GM12878 (cell line): Measurements from ENCODE around the gene SAMSN1. TPM values are rescaled to one million over a fixed set of nuclear protein-coding genes. Genes with fewer than 3 reads are reported as not detected.

Experiments used
- ATAC-seq: fragments of 200-7000 bp; cut with Tn5 transposase; 3 replicates; pipeline ENCODE4 v1.9.1; 2020; ENCODE audit warnings: mild to moderate bottlenecking, moderate library complexity
- BruUV-seq: library from RNA; stranded (reverse); fragments of 400-500 nt; replicated peaks from 2 replicates; lab custom pipeline; 2021; lab: Mats Ljungman, UMichigan
- CTCF ChIA-PET: fragments of 300-600 bp; sonication (Branson Sonifier 250); formaldehyde crosslinking; extraction: SDS; loops from one replicate; lab custom pipeline; 2021; ENCODE audit warnings: inconsistent platforms; lab: Yijun Ruan, JAX
- POLR2A ChIA-PET: fragments of 350-600 bp; formaldehyde crosslinking; extraction: SDS; loops from one replicate; lab custom pipeline; 2021; ENCODE audit warnings: inconsistent platforms; lab: Charles Lee
- RAD21 ChIA-PET: fragments of 300-600 bp; sonication (Branson Sonifier 250); formaldehyde crosslinking; loops from one replicate; lab custom pipeline; 2023; ENCODE audit warnings: antibody characterized with exemption; ENCODE audit not compliant: unreplicated experiment; lab: Charles Lee
- SMC1A ChIA-PET: fragments of 300-600 bp; sonication (Branson Sonifier 250); formaldehyde crosslinking; loops from one replicate; lab custom pipeline; 2023; ENCODE audit not compliant: unreplicated experiment, uncharacterized antibody; lab: Charles Lee
- DNase-seq: peaks from one replicate; pipeline ENCODE4 v3.0.0-alpha.2; 2011; ENCODE audit warnings: low read depth, low spot score
- FAIRE-seq: peaks from 3 replicates; lab custom pipeline; 2011; peaks lifted over from hg19 to GRCh38; lab: Jason Lieb, UNC
- H2AFZ ChIP-seq: 2 replicates; pipeline ENCODE4 v1.6.0; 2011; ENCODE audit warnings: low read depth, low read length, control low read depth; ENCODE audit not compliant: control insufficient read depth
- H3K27ac ChIP-seq: 2 replicates; pipeline ENCODE4 v1.5.1; 2011; ENCODE audit warnings: control low read depth; ENCODE audit not compliant: control insufficient read depth, insufficient read depth
- H3K27me3 ChIP-seq, 2 experiments: replicated peaks in 1 of 2; 2 replicates each; pipeline versions ENCODE4 v1.6.0 to v1.6.1; 2011; ENCODE audit warnings: low read length in 1 of 2; ENCODE audit not compliant: control insufficient read depth in 2 of 2, insufficient read depth in 2 of 2
- H3K36me3 ChIP-seq, 2 experiments: 2 replicates each; pipeline ENCODE4 v1.5.1; 2011; ENCODE audit warnings: low read length in 1 of 2; ENCODE audit not compliant: control insufficient read depth in 2 of 2, insufficient read depth in 2 of 2
- H3K4me1 ChIP-seq: 2 replicates; pipeline ENCODE4 v1.6.1; 2011; ENCODE audit warnings: mild to moderate bottlenecking, low read length, moderate library complexity, mixed read lengths; ENCODE audit not compliant: control insufficient read depth, insufficient read depth
- H3K4me2 ChIP-seq: 2 replicates; pipeline ENCODE4 v1.6.0; 2011; ENCODE audit warnings: control low read depth; ENCODE audit not compliant: control insufficient read depth, insufficient read depth
- H3K4me3 ChIP-seq: fragments of 200-600 bp; sonication (generic); 2 replicates; pipeline ENCODE4 v1.5.1; 2016
- H3K79me2 ChIP-seq: 2 replicates; pipeline ENCODE4 v1.6.0; 2011; ENCODE audit warnings: low read length; ENCODE audit not compliant: control insufficient read depth, insufficient read depth
- H3K9ac ChIP-seq: 2 replicates; pipeline ENCODE4 v1.8.0; 2011; ENCODE audit warnings: low read length, control low read depth, mixed read lengths; ENCODE audit not compliant: control insufficient read depth, insufficient read depth
- H3K9me3 ChIP-seq: replicated peaks from 3 replicates; pipeline ENCODE4 v1.5.1; 2011; ENCODE audit warnings: mild to moderate bottlenecking, low read length; ENCODE audit not compliant: control insufficient read depth, insufficient read depth
- H4K20me1 ChIP-seq: 2 replicates; pipeline ENCODE4 v1.6.0; 2011; ENCODE audit not compliant: control insufficient read depth, insufficient read depth
- BACH1 ChIP-seq: fragments of 450-650 bp; IDR thresholded peaks from 2 replicates; pipeline ENCODE4 v1.6.1; 2017; ENCODE audit warnings: mild to moderate bottlenecking, borderline replicate concordance
- GABPA ChIP-seq: IDR thresholded peaks from 2 replicates; pipeline ENCODE4 v1.6.1; 2014; ENCODE audit warnings: antibody characterized with exemption, low read depth, mild to moderate bottlenecking, inconsistent platforms
- HDAC6 ChIP-seq: fragments of 200-600 bp; sonication (generic); IDR thresholded peaks from one replicate; pipeline ENCODE4 v1.8.0; 2017; ENCODE audit warnings: antibody characterized with exemption; ENCODE audit not compliant: unreplicated experiment
- SMAD1 ChIP-seq: fragments of 450-650 bp; IDR thresholded peaks from 2 replicates; pipeline ENCODE4 v1.6.1; 2018; ENCODE audit warnings: mild to moderate bottlenecking, low read depth; ENCODE audit not compliant: partially characterized antibody
- TBL1XR1 ChIP-seq: IDR thresholded peaks from 2 replicates; pipeline ENCODE4 v1.6.1; 2012; ENCODE audit warnings: low read depth, low read length, improper control_type of control experiment
- ZNF24 ChIP-seq: fragments of 450-650 bp; IDR thresholded peaks from 2 replicates; pipeline ENCODE4 v1.6.1; 2017; ENCODE audit warnings: antibody characterized with exemption, mild to moderate bottlenecking
- WGBS: methylation state at CpG from one replicate; pipeline ENCODE4 v1.1.6; 2016; ENCODE audit warnings: low lambda C conversion rate; ENCODE audit not compliant: insufficient replicate concordance, insufficient coverage; ENCODE audit errors: missing lambda C conversion rate; 5-methylcytosine and 5-hydroxymethylcytosine counted together
- in situ Hi-C: fragments of 300-500 bp; cut with MboI; formaldehyde crosslinking; loops from 9 replicates; pipeline ENCODE4 v1.14.3; 2018; ENCODE audit warnings: mixed read lengths
- intact Hi-C: fragments of 100-400 bp; cut with micrococcal nuclease; formaldehyde crosslinking; loops from one replicate; pipeline ENCODE4 v1.14.2; 2022; ENCODE audit not compliant: unreplicated experiment
- polyA plus RNA-seq, 11 experiments: library from polyadenylated mRNA; depleted of rRNA in 4 of 11; unstranded in 6 of 11; stranded (reverse) in 5 of 11; fragments of >200 nt; fragmentation: Nextera tagmentation in 4 of 11; fragmentation: Illumina TruSeq in 1 of 11; extraction: Ambion mirVana in 4 of 11; extraction: Trizol in 1 of 11; gene quantifications; 1 replicate in 1 of 11; 2 replicates in 10 of 11; pipeline versions ENCODE4 v1.2.1 to v1.2.3, GENCODE V29; 2011 to 2016; ENCODE audit warnings: inconsistent platforms in 2 of 11, missing spikeins in 2 of 11, low read depth in 1 of 11
- total RNA-seq, 4 experiments: library from RNA; depleted of rRNA in 3 of 4; stranded (reverse); fragments of >200 nt in 3 of 4; fragmentation: Illumina TruSeq in 1 of 4; extraction: Trizol in 1 of 4; gene quantifications; 2 replicates each; pipeline versions ENCODE4 v1.2.1 to v1.2.3, GENCODE V29; 2013 to 2021
- TF ChIP-seq, protein P1 (sequence below): IDR thresholded peaks from 2 replicates; pipeline ENCODE4 v1.6.1; 2012; ENCODE audit warnings: low read depth, low read length, improper control_type of control experiment
- TF ChIP-seq, protein P2 (sequence below): fragments of 450-650 bp; formaldehyde crosslinking; IDR thresholded peaks from 2 replicates; pipeline ENCODE4 v1.4.0; 2022; ENCODE audit warnings: mild to moderate bottlenecking, moderate library complexity
- TF ChIP-seq, protein P3 (sequence below): fragments of 450-650 bp; IDR thresholded peaks from 2 replicates; pipeline ENCODE4 v1.6.1; 2018; ENCODE audit warnings: borderline replicate concordance, mild to moderate bottlenecking; ENCODE audit not compliant: partially characterized antibody
- TF ChIP-seq, protein P4 (sequence below): fragments of 150-350 bp; IDR thresholded peaks from 2 replicates; pipeline ENCODE4 v1.6.1; 2016; ENCODE audit warnings: low read depth, low read length

Gene SAMSN1
- total and polyA plus RNA-seq, 10 of the 15 experiments (the other 5 are each of a cell fraction or from before 2014, with no cell fraction given), result 23.2 to 102 (median 44.9) TPM

DNA sequence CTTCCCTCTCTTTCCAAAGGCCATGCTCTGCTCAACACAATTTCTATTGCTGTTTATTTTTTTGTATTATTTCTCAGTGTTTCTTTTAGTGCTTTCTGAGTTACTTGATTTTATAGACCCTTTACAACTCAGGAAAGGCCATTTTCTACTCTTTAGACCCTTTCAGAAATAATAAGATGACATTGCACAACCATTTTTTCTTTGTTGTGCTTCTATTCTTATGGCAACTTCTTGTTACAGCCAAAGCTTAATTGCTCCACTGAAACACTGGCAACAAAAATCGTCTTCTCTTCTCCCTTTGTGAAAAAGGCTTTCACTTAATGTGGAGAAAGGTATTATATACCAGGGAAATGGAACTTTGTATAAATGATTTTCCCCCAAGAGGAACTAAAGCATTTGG lies 39.0 kb upstream of the SAMSN1 start (continued):
- no peak for TF ChIP-seq HDAC6
- TF ChIP-seq, protein P1, sequence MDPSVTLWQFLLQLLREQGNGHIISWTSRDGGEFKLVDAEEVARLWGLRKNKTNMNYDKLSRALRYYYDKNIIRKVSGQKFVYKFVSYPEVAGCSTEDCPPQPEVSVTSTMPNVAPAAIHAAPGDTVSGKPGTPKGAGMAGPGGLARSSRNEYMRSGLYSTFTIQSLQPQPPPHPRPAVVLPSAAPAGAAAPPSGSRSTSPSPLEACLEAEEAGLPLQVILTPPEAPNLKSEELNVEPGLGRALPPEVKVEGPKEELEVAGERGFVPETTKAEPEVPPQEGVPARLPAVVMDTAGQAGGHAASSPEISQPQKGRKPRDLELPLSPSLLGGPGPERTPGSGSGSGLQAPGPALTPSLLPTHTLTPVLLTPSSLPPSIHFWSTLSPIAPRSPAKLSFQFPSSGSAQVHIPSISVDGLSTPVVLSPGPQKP, result no peak

DNA sequence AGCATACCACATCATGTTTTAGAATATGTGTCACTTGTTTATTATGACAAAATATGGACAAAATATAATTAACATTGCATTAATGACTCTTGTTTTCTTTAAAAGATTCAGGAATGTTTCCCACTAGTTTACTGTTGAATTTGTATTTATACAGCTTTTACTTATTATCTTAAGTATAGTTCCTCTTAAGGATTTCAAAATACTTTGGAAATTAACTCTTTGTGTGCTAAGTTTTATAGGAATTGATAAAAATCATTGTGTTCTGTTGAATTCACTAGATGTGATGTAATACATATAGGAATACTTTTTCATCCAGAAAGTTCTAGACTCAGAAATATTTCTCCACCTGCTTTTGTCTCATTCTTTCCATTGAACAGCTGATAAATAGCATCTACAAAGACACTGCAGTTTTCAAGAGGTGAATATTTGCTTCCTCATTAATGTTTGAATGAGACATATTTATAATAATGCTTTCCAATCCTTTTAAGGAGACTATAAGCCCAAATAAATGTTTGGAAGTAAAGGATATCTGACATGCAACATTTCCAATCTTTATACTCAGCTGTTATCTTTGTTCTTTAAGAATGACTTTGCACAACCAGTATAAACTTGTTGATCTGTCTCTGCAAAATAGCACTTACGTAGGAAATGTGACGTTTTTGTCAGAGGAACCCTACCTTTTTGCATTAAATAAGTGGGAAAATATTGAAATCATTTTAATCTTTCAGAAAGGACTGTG lies 38.4 kb upstream of the SAMSN1 start:
- no peak overlapping the region for H3K9ac ChIP-seq
- ChIA-PET CTCF (interaction anchor here (0.8 kb wide), 1 partner anchor 130 kb away, joined by 3 read pairs; no protein-coding TSS in a partner anchor), RAD21 (no interaction called here), SMC1A (interaction anchor here (0.7 to 1.4 kb wide), 4 partner anchors 12 to 131 kb away, joined by 3 to 4 read pairs (median 4); no protein-coding TSS in a partner anchor), POLR2A (no interaction called here)
- no peaks in the 10 kb centered on the region for H3K27me3 ChIP-seq
- H3K27ac ChIP-seq, result no peak overlapping the region
- H3K4me2 ChIP-seq, result no peak overlapping the region
- no peaks in the 10 kb centered on the region; the same call in 1 of the 3 replicates for H3K9me3 ChIP-seq
- FAIRE-seq (peak; percentile 18), ATAC-seq (no peak), DNase-seq (no peak)
- WGBS, result 92% methylated on average over 2 of the region's 2 CpGs
- H4K20me1 ChIP-seq, result no peaks in the 10 kb centered on the region
- BruUV-seq, result no TSS peak
- no peaks in the 10 kb centered on the region for H3K79me2 ChIP-seq
- no peak overlapping the region for H3K4me3 ChIP-seq
- H3K4me1 ChIP-seq, result no peaks in the 10 kb centered on the region
- in situ Hi-C loops, result no loop called here
- no peak overlapping the region for H2AFZ ChIP-seq
- intact Hi-C loops, result no loop called here
- no peaks in the 10 kb centered on the region for H3K36me3 ChIP-seq
- TF ChIP-seq SMAD1, result no peak
- TF ChIP-seq BACH1, result no peak
- TF ChIP-seq, protein P2, sequence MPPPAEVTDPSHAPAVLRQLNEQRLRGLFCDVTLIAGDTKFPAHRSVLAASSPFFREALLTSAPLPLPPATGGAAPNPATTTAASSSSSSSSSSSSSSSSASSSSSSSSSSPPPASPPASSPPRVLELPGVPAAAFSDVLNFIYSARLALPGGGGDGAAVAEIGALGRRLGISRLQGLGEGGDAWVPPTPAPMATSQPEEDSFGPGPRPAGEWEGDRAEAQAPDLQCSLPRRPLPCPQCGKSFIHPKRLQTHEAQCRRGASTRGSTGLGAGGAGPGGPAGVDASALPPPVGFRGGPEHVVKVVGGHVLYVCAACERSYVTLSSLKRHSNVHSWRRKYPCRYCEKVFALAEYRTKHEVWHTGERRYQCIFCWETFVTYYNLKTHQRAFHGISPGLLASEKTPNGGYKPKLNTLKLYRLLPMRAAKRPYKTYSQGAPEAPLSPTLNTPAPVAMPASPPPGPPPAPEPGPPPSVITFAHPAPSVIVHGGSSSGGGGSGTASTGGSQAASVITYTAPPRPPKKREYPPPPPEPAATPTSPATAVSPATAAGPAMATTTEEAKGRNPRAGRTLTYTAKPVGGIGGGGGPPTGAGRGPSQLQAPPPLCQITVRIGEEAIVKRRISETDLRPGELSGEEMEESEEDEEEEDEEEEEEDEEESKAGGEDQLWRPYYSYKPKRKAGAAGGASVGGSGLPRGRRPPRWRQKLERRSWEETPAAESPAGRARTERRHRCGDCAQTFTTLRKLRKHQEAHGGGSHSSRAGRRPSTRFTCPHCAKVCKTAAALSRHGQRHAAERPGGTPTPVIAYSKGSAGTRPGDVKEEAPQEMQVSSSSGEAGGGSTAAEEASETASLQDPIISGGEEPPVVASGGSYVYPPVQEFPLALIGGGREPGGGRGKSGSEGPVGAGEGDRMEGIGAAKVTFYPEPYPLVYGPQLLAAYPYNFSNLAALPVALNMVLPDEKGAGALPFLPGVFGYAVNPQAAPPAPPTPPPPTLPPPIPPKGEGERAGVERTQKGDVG (CRISPR knock-in tag), result no peak
- no peak for TF ChIP-seq TBL1XR1
- TF ChIP-seq, protein P3, sequence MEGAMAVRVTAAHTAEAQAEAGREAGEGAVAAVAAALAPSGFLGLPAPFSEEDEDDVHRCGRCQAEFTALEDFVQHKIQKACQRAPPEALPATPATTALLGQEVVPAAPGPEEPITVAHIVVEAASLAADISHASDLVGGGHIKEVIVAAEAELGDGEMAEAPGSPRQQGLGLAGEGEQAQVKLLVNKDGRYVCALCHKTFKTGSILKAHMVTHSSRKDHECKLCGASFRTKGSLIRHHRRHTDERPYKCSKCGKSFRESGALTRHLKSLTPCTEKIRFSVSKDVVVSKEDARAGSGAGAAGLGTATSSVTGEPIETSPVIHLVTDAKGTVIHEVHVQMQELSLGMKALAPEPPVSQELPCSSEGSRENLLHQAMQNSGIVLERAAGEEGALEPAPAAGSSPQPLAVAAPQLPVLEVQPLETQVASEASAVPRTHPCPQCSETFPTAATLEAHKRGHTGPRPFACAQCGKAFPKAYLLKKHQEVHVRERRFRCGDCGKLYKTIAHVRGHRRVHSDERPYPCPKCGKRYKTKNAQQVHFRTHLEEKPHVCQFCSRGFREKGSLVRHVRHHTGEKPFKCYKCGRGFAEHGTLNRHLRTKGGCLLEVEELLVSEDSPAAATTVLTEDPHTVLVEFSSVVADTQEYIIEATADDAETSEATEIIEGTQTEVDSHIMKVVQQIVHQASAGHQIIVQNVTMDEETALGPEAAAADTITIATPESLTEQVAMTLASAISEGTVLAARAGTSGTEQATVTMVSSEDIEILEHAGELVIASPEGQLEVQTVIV, result no peak
- TF ChIP-seq, protein P4, sequence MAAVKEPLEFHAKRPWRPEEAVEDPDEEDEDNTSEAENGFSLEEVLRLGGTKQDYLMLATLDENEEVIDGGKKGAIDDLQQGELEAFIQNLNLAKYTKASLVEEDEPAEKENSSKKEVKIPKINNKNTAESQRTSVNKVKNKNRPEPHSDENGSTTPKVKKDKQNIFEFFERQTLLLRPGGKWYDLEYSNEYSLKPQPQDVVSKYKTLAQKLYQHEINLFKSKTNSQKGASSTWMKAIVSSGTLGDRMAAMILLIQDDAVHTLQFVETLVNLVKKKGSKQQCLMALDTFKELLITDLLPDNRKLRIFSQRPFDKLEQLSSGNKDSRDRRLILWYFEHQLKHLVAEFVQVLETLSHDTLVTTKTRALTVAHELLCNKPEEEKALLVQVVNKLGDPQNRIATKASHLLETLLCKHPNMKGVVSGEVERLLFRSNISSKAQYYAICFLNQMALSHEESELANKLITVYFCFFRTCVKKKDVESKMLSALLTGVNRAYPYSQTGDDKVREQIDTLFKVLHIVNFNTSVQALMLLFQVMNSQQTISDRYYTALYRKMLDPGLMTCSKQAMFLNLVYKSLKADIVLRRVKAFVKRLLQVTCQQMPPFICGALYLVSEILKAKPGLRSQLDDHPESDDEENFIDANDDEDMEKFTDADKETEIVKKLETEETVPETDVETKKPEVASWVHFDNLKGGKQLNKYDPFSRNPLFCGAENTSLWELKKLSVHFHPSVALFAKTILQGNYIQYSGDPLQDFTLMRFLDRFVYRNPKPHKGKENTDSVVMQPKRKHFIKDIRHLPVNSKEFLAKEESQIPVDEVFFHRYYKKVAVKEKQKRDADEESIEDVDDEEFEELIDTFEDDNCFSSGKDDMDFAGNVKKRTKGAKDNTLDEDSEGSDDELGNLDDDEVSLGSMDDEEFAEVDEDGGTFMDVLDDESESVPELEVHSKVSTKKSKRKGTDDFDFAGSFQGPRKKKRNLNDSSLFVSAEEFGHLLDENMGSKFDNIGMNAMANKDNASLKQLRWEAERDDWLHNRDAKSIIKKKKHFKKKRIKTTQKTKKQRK, result no peak
- no peak for TF ChIP-seq ZNF24
- no peak for TF ChIP-seq GABPA
